Endodermal cell (in vitro differentiated cells): ENCODE results near the gene CELF2. TPM values are rescaled to one million over a fixed set of nuclear protein-coding genes. Genes with fewer than 3 reads are reported as not detected.

ENCODE experiments used
- DNase-seq: peaks from one replicate; pipeline ENCODE4 v3.0.0-alpha.2; 2017
- H3K27ac ChIP-seq: 2 replicates; pipeline ENCODE4 v1.5.1; 2013; ENCODE audit warnings: mild to moderate bottlenecking, low read depth, low read length, moderate library complexity
- H3K27me3 ChIP-seq: 2 replicates; pipeline ENCODE4 v1.6.1; 2013; ENCODE audit warnings: mild to moderate bottlenecking, low read length, moderate library complexity; ENCODE audit not compliant: insufficient read depth, control insufficient read depth, poor library complexity, severe bottlenecking
- H3K36me3 ChIP-seq: 2 replicates; pipeline ENCODE4 v1.7.0; 2013; ENCODE audit warnings: mild to moderate bottlenecking, low read length, moderate library complexity; ENCODE audit not compliant: control insufficient read depth, insufficient read depth
- H3K4me1 ChIP-seq: one replicate; pipeline ENCODE4 v1.7.0; 2013; ENCODE audit warnings: low read length; ENCODE audit not compliant: control insufficient read depth, insufficient read depth
- H3K4me3 ChIP-seq: 2 replicates; pipeline ENCODE4 v1.5.1; 2013; ENCODE audit warnings: mild to moderate bottlenecking, low read length, moderate library complexity
- H3K9ac ChIP-seq: 2 replicates; pipeline ENCODE4 v1.6.1; 2013; ENCODE audit warnings: mild to moderate bottlenecking, low read length, moderate library complexity; ENCODE audit not compliant: poor library complexity, severe bottlenecking; ENCODE audit errors: extremely low read depth
- H3K9me3 ChIP-seq: 2 replicates; pipeline ENCODE4 v1.6.1; 2013; ENCODE audit warnings: mild to moderate bottlenecking, low read length, moderate library complexity; ENCODE audit not compliant: control insufficient read depth
- H3K27ac Mint-ChIP-seq: 2 replicates; pipeline ENCODE4 v1.8.0; 2020; ENCODE audit warnings: mixed read lengths
- H3K27me3 Mint-ChIP-seq: 2 replicates; pipeline ENCODE4 v1.8.0; 2021; ENCODE audit warnings: mild to moderate bottlenecking, mixed read lengths; ENCODE audit not compliant: insufficient read depth
- H3K36me3 Mint-ChIP-seq: 2 replicates; pipeline ENCODE4 v1.8.0; 2020; ENCODE audit warnings: low read depth, mixed read lengths
- H3K4me1 Mint-ChIP-seq: 2 replicates; pipeline ENCODE4 v1.8.0; 2020; ENCODE audit warnings: mixed read lengths
- H3K4me3 Mint-ChIP-seq: 2 replicates; pipeline ENCODE4 v1.8.0; 2020; ENCODE audit warnings: mild to moderate bottlenecking, moderate library complexity, mixed read lengths
- H3K9me3 Mint-ChIP-seq: 2 replicates; pipeline ENCODE4 v1.8.0; 2020; ENCODE audit warnings: mild to moderate bottlenecking, mixed read lengths
- CTCF ChIP-seq: fragments of 200-600 bp; sonication (generic); conservative IDR thresholded peaks from 2 replicates; pipeline ENCODE4 v1.5.0; 2021; ENCODE audit warnings: antibody characterized with exemption, mild to moderate bottlenecking
- WGBS, 2 experiments: methylation state at CpG; one replicate each; pipeline versions ENCODE4 v1.1.5 to v1.1.7; 2013; ENCODE audit warnings: missing lambda C conversion rate in 2 of 2, mixed read lengths in 1 of 2; ENCODE audit not compliant: insufficient coverage in 1 of 2, insufficient read length in 1 of 2; 5-methylcytosine and 5-hydroxymethylcytosine counted together
- total RNA-seq, 2 donors: library from RNA; stranded (reverse); fragmentation: NEBNext Ultra II Directional in 1 of 2; extraction: Animal tissue kit (Norgen Biotek cat#: 25700) in 1 of 2; gene quantifications; 2 replicates in 1 of 2; 3 replicates in 1 of 2; pipeline ENCODE4 v1.2.1, GENCODE V29; 2021

Gene CELF2
- total RNA-seq, 2 donors from 2014 or later: 79.9 to 96.1 TPM

- Mint-ChIP-seq H3K27ac (no peak overlapping the region), H3K36me3 (peaks cover 88% of the 10 kb centered on the region), H3K27me3 (no peaks in the 10 kb centered on the region), H3K4me1 (no peaks in the 10 kb centered on the region), H3K4me3 (no peak overlapping the region), H3K9me3 (peaks cover 18% of the 10 kb centered on the region)
- no peak for TF ChIP-seq CTCF
- Histone ChIP-seq H3K9ac (no peak overlapping the region), H3K4me3 (no peak overlapping the region), H3K4me1 (no peaks in the 10 kb centered on the region), H3K27me3 (no peaks in the 10 kb centered on the region), H3K36me3 (peaks cover 93% of the 10 kb centered on the region), H3K9me3 (peaks cover 36% of the 10 kb centered on the region), H3K27ac (no peak overlapping the region)
- DNase-seq: no peak
- 96 to 99% methylated on average over 13 to 14 of the region's 14 CpGs for WGBS, 2 experiments
Measured at GRCh38 chr10:11303361-11304170, 285.9 kb downstream of the CELF2 start.

GRCh38 chr10:11304906-11305585 lies 287.4 kb downstream of the CELF2 start:
- no peaks in the 10 kb centered on the region for H3K4me1 Mint-ChIP-seq
- H3K36me3 ChIP-seq: peaks cover 95% of the 10 kb centered on the region
- H3K27ac Mint-ChIP-seq: no peak overlapping the region
- no peak overlapping the region for H3K27ac ChIP-seq
- H3K27me3 ChIP-seq: no peaks in the 10 kb centered on the region
- DNase-seq: peak; percentile 10
- H3K27me3 Mint-ChIP-seq: no peaks in the 10 kb centered on the region
- TF ChIP-seq CTCF: no peak
- H3K4me1 ChIP-seq: no peaks in the 10 kb centered on the region
- no peak overlapping the region for H3K4me3 ChIP-seq
- H3K9ac ChIP-seq: no peak overlapping the region
- 97% methylated on average over 6 to 11 of the region's 11 CpGs for WGBS, 2 experiments
- peaks cover 94% of the 10 kb centered on the region for H3K36me3 Mint-ChIP-seq
- peaks cover 27% of the 10 kb centered on the region for H3K9me3 Mint-ChIP-seq
- no peak overlapping the region for H3K4me3 Mint-ChIP-seq
- H3K9me3 ChIP-seq: peaks cover 40% of the 10 kb centered on the region

DNA sequence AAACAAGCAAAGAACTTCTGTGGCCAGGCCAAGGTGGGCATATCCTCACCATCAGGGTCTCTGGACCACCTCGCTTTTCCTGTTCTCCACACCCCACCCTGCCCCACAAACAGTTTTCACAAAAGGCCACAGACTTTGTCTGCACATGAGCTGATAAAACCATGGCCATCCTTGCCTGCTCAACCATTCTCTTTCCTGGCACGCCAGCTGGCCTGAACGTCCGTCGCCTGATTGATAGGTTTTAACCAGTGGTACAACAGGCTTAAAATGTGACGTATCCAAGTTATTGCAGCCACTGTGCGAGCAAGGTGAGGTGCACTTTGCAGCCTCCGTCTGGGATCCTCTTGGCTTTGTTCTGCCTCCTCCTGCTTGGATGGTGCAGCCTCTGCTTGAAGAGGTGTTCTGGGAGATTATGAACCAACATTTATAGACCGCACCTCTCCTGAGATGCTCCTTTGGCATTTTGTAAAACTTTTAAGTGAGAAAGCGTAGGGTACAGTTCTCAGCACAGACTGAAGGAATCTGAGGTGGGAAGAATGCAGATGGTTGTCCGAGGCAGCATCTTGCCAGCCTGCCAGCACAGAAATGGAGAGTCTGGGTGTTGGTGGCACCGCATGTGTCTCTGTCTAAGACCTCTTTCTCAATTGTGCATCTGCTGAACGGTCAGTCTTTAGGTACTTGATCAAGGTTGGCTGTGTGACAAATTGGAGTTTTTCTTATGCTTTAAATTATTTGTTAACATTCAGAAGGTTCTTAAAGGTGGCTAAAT lies 288.3 kb downstream of the CELF2 start:
- Histone ChIP-seq H3K9me3 (peaks cover 47% of the 10 kb centered on the region), H3K9ac (no peak overlapping the region), H3K27ac (no peak overlapping the region), H3K27me3 (no peaks in the 10 kb centered on the region), H3K4me1 (no peaks in the 10 kb centered on the region), H3K36me3 (peaks cover 94% of the 10 kb centered on the region), H3K4me3 (no peak overlapping the region)
- DNase-seq: no peak
- Mint-ChIP-seq H3K27ac (no peak overlapping the region), H3K9me3 (peaks cover 28% of the 10 kb centered on the region), H3K4me1 (no peaks in the 10 kb centered on the region), H3K4me3 (no peak overlapping the region), H3K36me3 (peaks cover 94% of the 10 kb centered on the region), H3K27me3 (no peaks in the 10 kb centered on the region)
- TF ChIP-seq CTCF: no peak
- 94 to 98% methylated on average over 10 to 13 of the region's 13 CpGs for WGBS, 2 experiments
